DOHH2 (cell line): ENCODE data around the gene STRN.

ENCODE experiments used
- H3F3A ChIP-seq: fragments of 200-600 bp; sonication (generic), shearing (Covaris generic); 2 replicates; pipeline ENCODE4 v1.6.0; 2016; ENCODE audit warnings: antibody characterized with exemption, mild to moderate bottlenecking; ENCODE audit not compliant: control insufficient read depth, insufficient read depth
- H3K27ac ChIP-seq: fragments of 200-600 bp; sonication (generic); 2 replicates; pipeline ENCODE4 v1.5.1; 2014; ENCODE audit warnings: low read depth, mild to moderate bottlenecking, low read length, moderate library complexity
- H3K27me3 ChIP-seq: fragments of 200-600 bp; sonication (generic); 2 replicates; pipeline ENCODE4 v1.6.1; 2014; ENCODE audit warnings: mild to moderate bottlenecking, low read length, mixed read lengths; ENCODE audit not compliant: control insufficient read depth
- H3K36me3 ChIP-seq: fragments of 200-600 bp; sonication (generic); 2 replicates; pipeline ENCODE4 v1.6.1; 2014; ENCODE audit warnings: mild to moderate bottlenecking, low read length, moderate library complexity, mixed read lengths; ENCODE audit not compliant: control insufficient read depth
- H3K4me1 ChIP-seq: fragments of 200-600 bp; sonication (generic); 2 replicates; pipeline ENCODE4 v1.6.1; 2014; ENCODE audit warnings: mild to moderate bottlenecking, low read length, mixed read lengths; ENCODE audit not compliant: control insufficient read depth
- H3K4me2 ChIP-seq: fragments of 200-600 bp; sonication (generic); 2 replicates; pipeline ENCODE4 v1.6.0; 2014; ENCODE audit warnings: mild to moderate bottlenecking, low read length, moderate library complexity
- H3K4me3 ChIP-seq: fragments of 200-600 bp; sonication (generic); 2 replicates; pipeline ENCODE4 v1.5.1; 2014; ENCODE audit warnings: mild to moderate bottlenecking, low read length, mixed read lengths
- H3K79me2 ChIP-seq: fragments of 200-600 bp; sonication (generic); 2 replicates; pipeline ENCODE4 v1.6.1; 2014; ENCODE audit warnings: mild to moderate bottlenecking, low read length, mixed read lengths; ENCODE audit not compliant: control insufficient read depth
- H3K9me2 ChIP-seq: fragments of 200-600 bp; sonication (generic); replicated peaks from 2 replicates; pipeline ENCODE4 v1.6.1; 2014; ENCODE audit warnings: mild to moderate bottlenecking, low read length, mixed read lengths; ENCODE audit not compliant: control insufficient read depth
- H3K9me3 ChIP-seq: fragments of 200-600 bp; sonication (generic); 2 replicates; pipeline ENCODE4 v1.6.1; 2014; ENCODE audit warnings: antibody characterized with exemption, low read length, mixed read lengths; ENCODE audit not compliant: control insufficient read depth, insufficient read depth
- H4K20me1 ChIP-seq: fragments of 200-600 bp; sonication (generic); 2 replicates; pipeline ENCODE4 v1.6.0; 2014; ENCODE audit warnings: low read depth, mild to moderate bottlenecking, antibody characterized with exemption, low read length, moderate library complexity; ENCODE audit not compliant: control insufficient read depth, insufficient read depth
- EZH2phosphoT487 ChIP-seq: fragments of 200-600 bp; sonication (generic); IDR thresholded peaks from 2 replicates; pipeline ENCODE4 v1.6.1; 2017; ENCODE audit warnings: borderline replicate concordance, mild to moderate bottlenecking, antibody characterized with exemption, low read length, moderate library complexity, mixed read lengths
- TF ChIP-seq, protein P1 (sequence below): fragments of 200-600 bp; sonication (generic); IDR thresholded peaks from one replicate; pipeline ENCODE4 v1.5.1; 2014; ENCODE audit warnings: antibody characterized with exemption, mild to moderate bottlenecking, low read depth, low read length; ENCODE audit not compliant: poor library complexity, severe bottlenecking

STRN gene

DNA sequence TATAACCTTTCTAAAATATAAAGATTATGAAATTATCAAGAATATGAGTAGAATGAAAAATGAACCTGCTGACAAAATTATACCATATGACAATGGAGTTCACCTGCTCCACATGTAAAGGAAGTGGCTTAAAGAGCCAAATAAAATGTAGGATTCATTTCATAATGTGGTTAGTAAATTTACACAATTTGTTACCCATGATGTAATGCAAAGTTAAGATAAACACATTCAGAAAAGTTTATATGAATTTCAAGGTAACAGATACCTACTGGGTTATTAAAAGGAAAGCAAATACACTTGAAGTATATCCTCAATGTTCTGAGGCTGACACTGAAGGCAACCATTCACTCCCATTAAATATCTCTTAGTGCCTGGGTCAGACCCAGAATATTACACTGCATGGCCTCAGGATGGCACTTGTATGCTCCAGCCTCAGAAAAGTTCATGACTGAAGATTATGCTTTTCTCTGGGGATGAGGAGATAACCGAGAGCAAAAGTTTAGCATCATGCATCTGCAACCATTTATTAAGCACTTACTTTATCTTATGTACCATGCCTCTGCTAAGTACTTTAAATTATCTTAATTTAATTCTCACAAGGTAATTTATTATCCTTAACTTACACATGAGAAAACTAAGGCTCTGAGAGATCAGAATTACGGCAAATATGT, 6.2 kb downstream of the STRN start:
- H3K9me3 ChIP-seq, result no peaks in the 10 kb centered on the region
- peaks cover 87% of the 10 kb centered on the region for H3K79me2 ChIP-seq
- H3K36me3 ChIP-seq, result peaks cover 6% of the 10 kb centered on the region
- no peak overlapping the region for H3K4me2 ChIP-seq
- H3K27ac ChIP-seq, result no peak overlapping the region
- H3F3A ChIP-seq, result no peaks in the 10 kb centered on the region
- H3K9me2 ChIP-seq, result no peaks in the 10 kb centered on the region
- no peak overlapping the region for H3K4me3 ChIP-seq
- no peaks in the 10 kb centered on the region for H3K27me3 ChIP-seq
- H3K4me1 ChIP-seq, result peaks cover 7% of the 10 kb centered on the region
- TF ChIP-seq EZH2phosphoT487, result no peak
- TF ChIP-seq, protein P1, sequence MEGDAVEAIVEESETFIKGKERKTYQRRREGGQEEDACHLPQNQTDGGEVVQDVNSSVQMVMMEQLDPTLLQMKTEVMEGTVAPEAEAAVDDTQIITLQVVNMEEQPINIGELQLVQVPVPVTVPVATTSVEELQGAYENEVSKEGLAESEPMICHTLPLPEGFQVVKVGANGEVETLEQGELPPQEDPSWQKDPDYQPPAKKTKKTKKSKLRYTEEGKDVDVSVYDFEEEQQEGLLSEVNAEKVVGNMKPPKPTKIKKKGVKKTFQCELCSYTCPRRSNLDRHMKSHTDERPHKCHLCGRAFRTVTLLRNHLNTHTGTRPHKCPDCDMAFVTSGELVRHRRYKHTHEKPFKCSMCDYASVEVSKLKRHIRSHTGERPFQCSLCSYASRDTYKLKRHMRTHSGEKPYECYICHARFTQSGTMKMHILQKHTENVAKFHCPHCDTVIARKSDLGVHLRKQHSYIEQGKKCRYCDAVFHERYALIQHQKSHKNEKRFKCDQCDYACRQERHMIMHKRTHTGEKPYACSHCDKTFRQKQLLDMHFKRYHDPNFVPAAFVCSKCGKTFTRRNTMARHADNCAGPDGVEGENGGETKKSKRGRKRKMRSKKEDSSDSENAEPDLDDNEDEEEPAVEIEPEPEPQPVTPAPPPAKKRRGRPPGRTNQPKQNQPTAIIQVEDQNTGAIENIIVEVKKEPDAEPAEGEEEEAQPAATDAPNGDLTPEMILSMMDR, result no peak
- H4K20me1 ChIP-seq, result no peaks in the 10 kb centered on the region

DNA sequence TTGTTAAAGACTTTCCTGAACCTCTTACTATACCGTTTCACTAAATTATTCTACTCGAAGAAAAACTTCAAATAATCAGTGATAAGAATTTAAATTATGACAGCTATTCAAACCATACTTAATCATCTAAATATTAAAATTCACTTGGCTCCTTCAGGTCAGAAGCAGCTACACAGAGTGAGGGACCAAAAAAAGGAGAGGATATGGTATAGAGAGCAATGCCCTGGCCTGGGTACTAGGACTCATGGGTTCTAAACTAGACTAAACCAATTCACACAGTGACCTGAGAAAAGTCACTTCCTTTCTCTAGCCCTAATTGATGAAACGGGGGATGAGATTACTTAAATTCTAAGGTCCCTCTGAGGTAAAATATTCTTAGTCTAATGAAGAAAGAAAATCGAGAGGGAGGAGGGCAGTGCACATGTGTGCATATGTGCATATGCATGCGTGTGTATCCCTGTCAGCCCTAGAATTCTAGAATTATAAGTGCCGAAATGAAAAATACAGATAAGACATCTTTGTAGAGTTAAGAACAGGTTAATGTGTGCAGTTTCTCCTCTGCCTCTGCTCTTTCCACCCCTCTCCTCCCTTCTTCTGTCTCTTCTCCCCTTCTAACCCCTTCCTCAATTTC, 11.2 kb downstream of the STRN start:
- Histone ChIP-seq H4K20me1 (no peaks in the 10 kb centered on the region), H3K4me1 (no peaks in the 10 kb centered on the region), H3K79me2 (peaks cover 62% of the 10 kb centered on the region), H3F3A (no peaks in the 10 kb centered on the region), H3K9me2 (no peaks in the 10 kb centered on the region), H3K4me3 (no peak overlapping the region), H3K4me2 (no peak overlapping the region), H3K27me3 (no peaks in the 10 kb centered on the region), H3K27ac (no peak overlapping the region), H3K9me3 (no peaks in the 10 kb centered on the region), H3K36me3 (0 out of 2 replicates have a peak, but pooled peaks cover 1% of the 10 kb centered on the region)
- TF ChIP-seq, protein P1, result no peak
- no peak for TF ChIP-seq EZH2phosphoT487

DNA sequence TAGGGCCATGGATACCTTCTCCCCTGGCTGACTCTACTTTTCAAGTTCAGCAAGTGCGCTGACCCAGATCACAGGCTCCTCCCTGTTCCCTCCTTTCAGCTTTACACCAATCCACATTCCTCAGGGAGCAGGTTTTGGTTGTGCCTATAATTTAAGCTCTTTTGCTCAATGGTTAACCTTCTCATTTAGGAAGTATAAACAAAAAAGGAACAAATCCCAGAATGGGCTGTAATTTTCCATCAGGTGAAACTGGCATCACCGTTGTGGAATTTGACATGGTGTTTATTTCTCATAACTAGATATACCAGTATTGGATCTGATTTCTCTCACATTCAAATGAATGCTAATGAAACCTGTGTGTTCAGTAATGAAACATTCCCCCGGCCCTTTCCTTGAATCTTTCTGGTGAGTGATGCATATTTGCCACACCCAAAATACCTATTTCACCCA, 13.6 kb downstream of the STRN start:
- no peaks in the 10 kb centered on the region; the same call in 1 of the 2 replicates for H3K36me3 ChIP-seq
- H4K20me1 ChIP-seq, result no peaks in the 10 kb centered on the region
- no peaks in the 10 kb centered on the region for H3K4me1 ChIP-seq
- 0 out of 2 replicates have a peak, but pooled peaks cover 3% of the 10 kb centered on the region for H3F3A ChIP-seq
- H3K9me2 ChIP-seq, result no peaks in the 10 kb centered on the region
- H3K79me2 ChIP-seq, result peaks cover 59% of the 10 kb centered on the region
- H3K27me3 ChIP-seq, result no peaks in the 10 kb centered on the region
- H3K27ac ChIP-seq, result no peak overlapping the region
- no peak for TF ChIP-seq EZH2phosphoT487
- TF ChIP-seq, protein P1, result no peak
- H3K9me3 ChIP-seq, result no peaks in the 10 kb centered on the region
- H3K4me3 ChIP-seq, result no peak overlapping the region
- no peak overlapping the region for H3K4me2 ChIP-seq
